GM18519 (cell line): ENCODE measurements around the gene ADAR.

Experiments used
- ATAC-seq: cut with Tn5 transposase; IDR thresholded peaks from one replicate; pipeline ENCODE4 v1.9.1; 2021; ENCODE audit warnings: mild to moderate bottlenecking, moderate library complexity; ENCODE audit not compliant: unreplicated experiment, low FRiP score

ADAR gene

DNA sequence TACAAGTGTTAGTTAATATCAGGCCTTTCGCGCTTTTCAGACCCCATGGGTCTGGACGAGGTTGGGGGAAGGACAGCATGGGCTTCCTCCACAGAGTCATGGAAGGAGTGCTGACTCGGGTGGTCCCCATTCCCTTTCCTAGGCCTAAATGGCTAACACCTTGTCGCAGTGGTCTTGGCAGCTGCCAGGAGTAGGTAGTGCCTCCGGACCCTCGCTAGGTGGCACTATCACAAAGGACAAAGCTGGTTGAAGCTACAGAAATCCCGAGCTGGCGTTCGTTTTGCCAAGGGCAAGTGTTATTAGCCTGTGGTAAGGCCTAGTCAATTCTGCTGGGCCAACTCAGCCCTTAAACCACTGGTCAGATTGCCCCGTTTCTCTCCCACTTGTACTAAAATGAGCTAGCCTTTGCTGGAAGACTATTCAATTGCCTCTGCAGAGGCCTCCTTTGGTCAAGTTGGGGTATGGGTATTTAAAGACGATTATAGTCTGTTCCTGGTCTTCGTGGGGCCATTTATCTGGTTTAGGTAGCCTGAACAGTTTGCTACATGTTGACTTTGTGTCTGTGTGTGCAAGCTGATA is 48.4 kb downstream of the ADAR start:
- no peak for ATAC-seq

DNA sequence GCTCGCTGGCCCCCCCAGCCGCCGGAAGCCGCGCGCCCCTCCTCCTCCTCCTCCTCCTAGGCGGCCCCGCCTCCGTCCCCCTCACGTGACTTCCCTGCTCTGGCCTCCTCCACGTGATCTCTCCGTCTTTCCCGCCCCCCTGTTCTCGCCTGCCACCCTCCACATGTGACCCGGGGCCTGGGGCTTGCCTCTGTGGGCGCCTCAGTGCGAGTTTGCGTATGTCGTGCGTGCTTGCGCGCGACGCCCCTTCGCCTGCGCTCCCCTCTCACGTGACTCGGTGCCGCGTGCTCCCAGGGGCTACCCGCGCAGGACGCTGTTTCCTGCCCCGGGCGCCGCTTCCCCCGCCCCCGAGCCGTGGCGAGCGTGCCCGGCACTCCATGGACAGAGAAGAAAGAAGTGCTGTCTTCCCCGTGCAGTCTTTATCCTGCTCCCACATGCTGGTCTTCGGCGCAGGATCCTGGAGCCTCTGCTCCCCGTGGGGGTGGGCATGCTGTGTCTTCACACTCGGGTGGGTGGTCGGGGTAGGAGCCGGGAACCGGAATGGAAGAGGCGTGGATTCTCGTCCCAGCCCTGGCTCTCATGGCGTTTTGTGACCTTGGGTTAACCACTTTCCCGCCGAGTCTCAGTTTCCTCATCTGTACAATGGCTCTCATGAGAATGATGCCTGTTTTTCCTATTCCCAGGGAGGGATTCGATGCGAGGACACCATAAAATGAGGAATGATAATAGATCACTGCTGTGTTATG is 49.1 kb downstream of the ADAR start:
- peak; percentile 83 for ATAC-seq

DNA sequence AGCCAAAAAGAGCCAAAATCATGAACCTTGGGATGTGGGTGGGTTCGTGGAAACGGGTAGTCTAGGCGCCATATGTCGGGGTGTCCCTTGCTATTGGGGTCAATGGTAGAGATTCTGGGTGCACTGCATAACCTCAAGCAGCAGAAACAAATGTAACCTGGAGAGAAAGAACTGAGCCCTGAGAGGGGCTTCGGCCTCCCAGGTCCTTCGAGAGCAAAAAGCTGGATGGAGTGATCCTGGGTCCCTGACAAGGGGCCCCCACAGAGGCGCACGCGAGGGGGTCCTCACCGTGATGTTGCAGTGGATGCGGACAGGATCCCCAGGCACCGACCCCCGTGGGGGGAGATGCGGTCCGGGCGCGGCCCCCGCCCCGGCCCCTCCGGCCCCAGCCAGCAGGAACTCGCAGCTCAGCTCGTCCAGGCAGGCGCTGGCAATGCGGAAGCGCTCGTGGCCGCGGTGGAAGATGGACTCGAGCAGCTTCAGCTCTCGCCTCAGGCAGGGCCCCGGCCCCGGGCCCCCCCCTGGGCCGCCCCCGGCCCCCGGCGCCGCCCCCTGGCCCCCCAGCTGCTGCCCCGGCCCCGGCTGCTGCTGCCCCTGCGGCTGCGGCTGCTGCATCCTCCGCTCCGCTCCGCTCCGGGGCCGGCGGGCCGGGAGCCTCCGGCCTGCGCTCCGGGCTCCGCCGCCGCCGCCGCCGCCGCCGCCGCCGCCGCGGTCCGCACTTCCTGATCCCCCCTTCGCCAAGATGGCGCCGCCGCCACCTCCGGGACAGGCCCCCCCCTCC is 49.9 kb downstream of the ADAR start, which contains the start of gene UBE2Q1:
UBE2Q1 (minus strand) TSS at position 724 of the 781 bp plus-strand sequence; CDS start at position 615, 109 bp downstream.
- peak; percentile 9 for ATAC-seq

DNA sequence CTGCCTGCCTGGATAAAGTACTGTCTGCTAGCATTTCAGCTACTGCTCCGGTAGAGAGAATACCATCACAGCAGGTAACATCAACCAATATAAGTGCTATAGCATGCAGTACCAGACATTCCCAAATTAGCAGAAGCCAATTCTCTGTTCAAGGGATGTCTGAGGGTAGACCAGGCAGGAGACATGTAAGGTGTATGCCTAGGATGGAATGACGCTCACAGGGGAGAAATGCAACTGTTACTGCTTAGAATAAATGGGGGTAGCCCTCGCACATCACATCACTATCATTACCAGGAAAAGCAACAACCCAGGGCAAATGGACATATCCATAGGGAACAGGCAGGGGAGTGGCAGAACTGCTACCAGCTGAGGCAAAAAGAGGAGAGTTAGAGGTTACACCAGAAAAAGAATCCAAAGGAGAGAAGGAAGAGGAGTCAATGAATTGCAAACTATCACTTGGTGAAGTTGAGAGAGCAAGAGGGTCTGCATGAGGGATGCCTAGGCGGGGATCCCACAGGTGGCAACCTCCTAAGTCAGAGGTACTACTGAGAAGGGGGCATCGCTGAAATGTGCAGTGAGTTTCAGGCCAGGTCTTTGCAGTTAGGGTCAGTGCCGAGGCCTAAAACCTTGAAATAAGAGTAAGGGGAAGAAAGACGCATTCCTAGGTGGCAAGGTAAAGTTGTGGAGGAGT is 50.6 kb downstream of the ADAR start:
- ATAC-seq: no peak

DNA sequence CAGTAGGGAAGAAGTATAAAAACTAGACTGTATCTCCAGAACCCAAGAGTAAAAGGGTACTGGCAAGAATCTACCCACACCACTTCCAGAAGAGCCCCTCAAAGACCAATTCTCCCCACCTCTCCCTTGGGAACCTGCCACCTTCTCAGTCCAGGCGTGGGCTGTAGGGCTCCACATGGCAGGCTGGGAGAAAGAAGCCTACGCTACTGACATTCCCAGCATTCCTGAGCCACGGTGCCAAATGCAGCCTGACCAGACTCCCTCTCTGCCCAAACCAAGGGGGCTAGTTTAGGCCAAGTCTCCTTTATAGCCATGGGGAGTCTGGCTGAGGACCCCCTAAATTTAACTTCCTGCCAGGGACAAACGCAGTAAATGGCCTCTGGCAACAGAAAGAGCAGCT is 51.6 kb downstream of the ADAR start:
- no peak for ATAC-seq

DNA sequence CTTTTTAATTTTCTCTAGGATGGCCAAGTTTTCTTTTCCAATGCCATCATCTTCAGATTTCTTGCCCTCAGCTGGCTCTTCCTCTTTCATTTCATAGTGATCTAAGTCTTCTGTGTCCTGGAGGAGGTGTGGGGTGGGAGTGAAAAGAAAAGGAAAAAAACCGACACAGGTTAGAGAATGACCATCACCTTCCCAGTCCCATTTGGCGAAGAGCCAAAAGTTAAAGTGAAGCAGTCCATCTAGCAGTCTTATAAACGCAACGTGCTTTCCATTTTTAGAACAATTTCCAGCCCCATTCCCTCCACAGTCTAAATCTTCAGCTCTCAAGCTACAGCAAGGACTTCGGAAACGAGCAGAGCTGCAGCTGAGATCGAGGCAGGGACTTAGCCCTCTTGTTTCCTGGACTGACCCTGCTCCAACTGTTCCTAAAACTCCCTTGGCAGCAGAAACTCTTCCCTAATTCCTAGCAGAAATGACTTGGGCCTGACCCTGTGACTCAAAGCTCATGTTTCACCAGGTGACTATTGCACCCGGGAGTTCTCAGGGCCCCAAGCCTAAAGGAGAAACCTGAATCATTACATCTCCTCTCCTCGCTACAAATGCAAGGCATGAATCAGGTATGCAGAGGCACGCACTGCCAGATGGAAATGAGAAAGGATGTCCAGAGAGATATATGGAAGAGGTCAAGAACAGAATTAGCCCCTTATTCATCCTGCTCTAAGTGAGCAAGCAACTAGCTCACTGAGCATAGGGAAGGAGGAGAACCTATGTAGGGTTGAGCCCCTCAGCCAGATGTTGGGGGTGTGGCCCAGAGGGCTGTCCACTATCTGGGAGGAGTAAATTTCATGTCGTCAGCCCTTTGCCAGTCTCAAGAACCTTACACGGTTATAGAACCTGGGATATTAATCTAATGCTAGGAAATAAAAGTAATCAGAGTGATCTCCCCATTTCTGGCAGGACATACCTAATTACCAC is 54.6 kb downstream of the ADAR start:
- no peak for ATAC-seq

DNA sequence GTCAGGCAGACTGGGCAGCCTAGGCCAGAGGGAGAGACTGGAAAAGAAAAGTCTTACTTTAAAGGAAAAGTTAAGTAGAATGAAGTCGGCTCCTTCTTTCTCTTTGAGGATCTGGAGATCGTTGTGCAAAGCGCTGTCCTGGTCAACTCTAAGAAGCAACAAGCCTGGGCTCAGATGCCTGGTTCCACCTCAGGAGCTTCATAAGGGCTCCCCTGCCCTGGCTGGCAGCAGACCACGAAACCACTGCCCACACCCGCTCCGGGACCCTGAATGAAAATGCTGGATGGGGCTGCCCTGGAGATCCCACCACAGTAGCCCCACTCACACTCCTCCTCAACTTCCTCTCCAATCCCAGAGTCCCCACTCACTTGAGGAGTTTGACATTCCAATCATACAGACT is 56.0 kb downstream of the ADAR start:
- ATAC-seq: no peak

DNA sequence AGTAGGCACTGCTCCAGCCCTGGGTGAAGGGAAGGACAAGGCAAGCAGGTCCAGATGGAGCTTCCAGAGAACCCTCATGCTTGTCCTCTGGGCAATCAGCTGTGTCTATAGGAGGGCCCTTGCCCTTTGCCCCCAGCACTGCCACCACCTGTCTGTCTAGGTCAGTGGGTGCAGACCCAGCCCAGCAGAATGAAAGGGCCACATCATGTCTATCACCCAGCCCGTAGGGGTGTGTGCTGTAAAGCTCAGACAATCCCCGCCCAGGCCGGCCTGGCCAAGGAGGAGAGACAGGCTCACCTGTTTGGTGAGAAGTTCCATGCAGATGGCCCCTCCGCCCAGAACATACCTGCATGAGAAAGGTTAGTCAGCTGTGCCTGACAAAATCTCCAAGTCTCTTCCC is 56.5 kb downstream of the ADAR start:
- no peak for ATAC-seq

DNA sequence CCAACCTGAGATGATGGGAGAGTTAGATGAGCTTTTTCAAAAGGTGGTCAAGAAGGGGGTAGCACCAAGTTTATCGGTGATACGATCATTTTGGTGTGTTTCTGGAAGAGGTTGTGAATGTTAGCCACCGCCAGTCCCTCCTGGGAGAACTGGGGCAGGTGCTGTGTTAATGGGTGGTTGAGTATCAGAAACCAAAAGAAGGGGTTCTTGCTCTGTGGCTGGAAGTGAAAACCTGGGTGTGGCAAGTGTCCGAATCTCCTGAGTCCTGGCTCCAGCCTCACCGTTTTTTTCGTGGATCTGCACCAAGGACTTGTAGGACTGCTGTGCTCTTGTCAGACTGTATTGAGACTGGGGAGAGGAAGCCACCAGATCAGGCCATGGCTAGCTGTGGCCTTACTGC is 57.3 kb downstream of the ADAR start:
- no peak for ATAC-seq

DNA sequence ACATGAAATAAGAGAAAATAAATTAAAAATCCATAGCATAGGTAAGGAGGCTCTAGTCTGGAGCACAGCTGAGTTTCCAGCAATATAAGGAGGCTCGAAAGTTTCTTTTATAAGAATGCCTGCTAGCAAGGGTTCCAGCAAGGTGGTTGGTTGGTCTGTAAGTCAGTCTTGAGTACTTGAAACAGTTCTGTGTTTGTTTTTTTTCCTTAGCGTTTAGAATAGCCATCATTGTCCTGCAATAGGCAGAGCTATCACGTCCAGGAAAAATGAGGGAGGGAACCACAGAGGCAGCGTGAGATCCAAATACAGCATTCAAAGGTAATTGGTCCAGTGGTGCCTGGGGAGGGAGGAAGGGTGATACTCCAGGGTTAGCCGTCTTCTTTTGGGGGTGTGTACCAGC is 57.9 kb downstream of the ADAR start:
- no peak for ATAC-seq

DNA sequence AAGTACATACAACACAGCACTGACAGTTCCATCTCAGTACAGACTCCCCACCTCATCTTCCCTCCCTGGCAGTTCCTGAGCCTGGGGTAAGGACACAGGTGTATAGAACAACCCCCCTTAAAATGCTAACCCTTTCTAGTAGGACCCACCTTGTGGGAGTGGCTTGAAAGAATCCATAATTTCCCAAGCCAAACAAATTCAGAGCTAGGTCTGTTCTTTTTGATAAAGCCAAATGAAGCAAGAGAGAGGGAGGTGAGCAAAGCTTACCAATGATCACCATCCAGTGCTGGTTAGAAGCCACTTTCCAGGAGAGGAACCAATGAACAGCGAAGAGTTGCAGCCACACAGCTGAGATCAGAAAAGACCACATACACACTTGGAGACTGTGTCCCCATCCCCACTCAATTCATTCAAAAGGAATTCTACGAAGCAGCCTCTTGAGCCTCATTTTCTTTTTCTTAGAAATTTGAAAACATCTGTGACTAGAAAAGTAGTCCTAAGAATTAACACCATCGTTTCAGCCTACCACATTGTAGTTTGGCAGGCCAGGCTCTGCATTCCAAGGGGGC is 58.7 kb downstream of the ADAR start:
- ATAC-seq: no peak

DNA sequence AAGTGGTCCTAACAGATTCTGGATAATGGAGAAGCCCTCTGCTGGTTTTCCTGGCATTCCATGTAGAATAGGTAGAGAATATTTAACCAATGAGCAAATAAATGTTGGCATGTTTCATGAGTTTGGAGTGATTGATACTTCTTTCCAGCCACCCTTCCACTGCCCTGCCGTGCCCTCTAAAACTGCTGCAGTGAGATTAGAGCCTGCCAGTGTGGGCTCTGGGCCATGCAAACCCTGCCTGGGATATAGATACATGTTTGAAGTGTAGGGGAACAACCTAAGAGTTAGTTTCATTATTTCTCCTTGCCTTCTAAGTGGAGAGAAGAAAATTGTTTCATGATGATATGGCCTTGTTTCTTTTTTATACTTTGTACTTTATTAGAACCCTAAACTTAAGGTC is 60.0 kb downstream of the ADAR start:
- ATAC-seq: no peak

DNA sequence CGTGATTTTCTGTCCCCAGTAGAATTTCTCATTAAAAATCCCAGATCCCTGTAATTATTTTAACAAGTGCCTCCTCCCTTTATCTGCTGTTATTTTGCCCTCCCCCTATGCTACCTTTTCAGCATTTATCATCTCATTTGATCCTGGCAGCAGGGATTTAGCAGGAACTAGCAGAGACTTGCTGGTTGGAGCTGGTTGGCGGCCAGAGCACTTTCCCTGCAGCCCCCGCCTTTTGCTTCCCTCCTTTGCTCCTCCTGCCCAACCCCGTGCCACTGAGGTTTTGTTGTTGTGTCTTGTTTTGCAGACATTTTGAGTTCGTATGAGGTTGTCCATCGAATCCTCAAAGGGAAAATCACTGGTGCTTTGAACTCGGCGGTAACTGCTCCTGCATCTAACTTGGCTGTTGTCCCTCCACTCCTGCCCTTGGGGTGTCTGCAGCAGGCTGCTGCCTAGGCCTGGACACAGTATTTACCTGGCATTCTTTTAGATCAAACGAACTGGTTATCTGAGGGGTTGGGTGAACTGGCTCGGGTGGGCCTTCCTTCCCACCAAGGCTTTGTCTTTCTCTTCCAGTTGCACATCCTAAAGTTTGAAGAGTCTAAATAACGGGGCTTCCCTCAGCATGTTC is 60.8 kb downstream of the ADAR start:
- no peak for ATAC-seq

DNA sequence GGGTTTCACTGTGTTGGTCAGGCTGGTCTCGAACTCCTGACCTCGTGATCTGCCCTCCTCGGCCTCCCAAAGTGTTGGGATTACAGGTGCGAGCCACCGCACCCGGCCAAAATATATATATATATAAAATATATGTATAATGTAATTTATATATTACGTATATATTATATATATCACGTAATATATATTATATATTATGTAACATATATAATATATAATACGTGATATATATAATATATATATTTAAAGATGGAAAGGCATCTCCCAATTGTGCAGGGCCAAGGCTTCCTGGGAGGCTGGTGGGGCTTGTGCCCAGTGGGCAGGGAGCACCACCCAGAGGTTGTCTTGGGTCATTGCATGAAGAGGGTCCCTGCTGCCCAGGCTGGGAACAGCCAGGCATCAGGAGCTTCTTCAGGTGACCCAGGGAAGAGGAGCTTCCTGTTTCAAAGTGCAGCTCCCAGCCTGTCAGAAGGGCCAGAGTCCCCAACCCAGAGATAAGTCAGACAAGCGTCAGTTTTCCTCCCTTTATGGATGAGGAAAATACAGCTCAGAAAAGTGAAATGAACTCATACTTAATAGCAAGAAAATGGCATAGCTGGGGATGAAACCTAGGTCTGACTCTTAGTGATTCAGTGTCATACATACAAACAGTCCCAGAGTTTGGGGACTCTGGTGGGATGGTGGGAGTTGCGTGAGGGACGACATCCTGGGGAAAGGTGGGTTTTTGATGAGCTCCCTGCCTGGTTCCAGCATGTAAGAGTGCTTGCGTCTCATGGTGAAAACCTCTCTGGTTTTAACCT is 61.5 kb downstream of the ADAR start:
- no peak for ATAC-seq

DNA sequence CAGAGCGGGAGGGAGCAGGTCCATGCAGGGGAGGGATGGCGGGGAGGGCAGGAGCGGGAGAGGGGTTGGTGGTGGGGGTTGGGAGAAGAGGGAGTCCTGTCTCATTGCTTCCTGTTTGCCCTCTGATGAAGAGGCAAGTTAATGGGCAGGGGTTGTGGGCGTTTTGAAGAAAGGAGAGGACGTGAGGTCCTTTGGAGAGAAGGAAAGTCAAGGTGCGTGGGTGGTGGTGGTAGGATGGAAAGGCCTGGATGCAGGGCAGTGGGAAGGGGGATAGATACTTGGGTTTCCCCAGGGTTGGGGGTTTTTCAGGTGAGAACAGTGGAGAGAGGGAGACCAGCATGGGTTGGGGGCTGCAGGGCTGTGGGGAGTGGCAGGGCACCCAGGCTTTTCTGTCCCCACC is 66.8 kb downstream of the ADAR start:
- ATAC-seq: no peak

DNA sequence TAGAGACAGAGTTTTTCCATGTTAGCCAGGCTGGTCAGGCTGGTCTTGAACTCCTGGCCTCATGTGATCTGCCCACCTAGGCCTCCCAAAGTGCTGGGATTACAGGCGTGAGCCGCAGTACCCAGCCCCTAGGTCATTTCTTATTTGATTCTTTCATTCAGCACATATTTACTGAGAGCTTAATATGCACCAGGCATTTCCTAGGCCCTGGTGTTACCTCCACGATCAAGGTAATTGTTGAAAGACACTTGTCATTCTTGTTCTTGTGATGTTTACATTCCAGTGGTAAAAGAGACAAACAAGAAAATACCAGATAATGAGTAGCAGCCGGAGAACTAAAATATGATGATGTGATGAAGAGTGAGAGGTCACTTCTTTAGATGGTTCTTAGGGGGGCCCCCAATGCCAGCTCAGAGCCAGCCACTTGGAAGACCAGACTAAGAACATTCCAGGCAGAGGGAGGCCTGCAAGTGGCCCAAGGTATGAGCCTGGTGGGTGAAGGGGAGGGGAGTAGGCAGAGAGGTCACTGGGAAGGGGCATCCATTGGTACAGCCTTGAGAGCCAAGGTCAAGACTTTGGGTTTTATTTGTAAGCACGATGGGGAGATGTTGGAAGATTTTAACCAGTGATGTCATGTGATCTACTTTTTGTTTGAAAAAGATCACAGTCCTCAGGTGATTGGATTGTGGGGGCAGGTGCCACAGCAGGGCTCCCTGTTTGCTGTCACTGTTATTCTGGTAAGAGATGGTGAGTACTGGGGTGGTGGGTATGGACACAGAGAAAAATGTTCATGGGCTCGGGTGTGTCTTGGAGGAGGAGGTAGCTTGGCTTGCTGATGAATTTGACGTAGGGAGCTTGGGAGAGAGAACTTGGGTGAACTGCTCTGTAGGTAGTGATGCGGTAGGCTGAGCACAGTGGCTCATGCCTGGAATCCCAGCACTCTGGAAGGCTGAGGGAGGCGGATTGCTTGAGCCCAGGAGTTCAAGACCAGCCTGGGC is 68.2 kb downstream of the ADAR start:
- ATAC-seq: no peak

DNA sequence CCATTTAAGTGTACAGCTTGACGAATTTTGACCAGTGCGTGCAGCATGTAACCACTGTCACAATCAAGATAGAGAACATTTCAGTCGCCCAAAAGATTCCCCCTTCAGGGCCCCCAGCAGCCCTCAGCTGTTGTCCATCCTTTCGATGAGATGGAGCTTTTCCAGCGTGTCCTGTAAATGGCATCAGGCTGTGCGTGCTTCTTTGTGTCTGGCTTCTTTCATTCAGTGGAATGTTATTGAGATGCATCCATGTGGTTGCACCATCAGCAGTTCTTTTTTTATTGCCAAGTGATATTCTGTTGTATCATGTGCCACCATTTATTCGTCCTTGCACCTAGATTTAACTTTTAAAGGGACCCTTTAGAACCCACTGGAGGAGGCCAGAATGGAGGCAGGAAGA is 71.4 kb downstream of the ADAR start:
- ATAC-seq: no peak
